ENCODE data around the gene DUT.

Gene DUT

DNA sequence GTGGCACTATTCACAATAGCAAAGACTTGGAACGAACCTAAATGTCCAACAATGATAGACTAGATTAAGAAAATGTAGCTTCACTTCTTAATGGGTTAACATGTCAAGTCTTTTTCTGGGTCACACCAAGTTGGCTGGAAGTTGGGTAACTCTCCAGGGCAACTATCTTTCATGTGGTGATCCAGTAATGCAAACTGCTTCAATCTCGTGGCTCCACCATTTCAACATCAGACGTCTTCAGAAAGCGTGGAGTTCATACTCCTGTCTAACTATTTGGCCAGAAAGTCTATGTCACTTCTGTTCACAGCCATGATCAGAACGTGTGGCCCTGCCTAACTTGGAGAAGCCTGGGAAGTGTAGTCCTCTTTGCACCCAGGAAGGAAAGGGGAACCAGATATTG is 32.2 kb downstream of the DUT start:
- Histone ChIP-seq H4K20me1 (ENCODE audit: insufficient read depth, low read length, poor library complexity, severe bottlenecking) (no peaks in the 10 kb centered on the region), H3K9ac (ENCODE audit: low read depth, low read length, poor library complexity, severe bottlenecking) (no peak overlapping the region), H3K4me2 (ENCODE audit: low read depth, low read length, poor library complexity, severe bottlenecking) (no peak overlapping the region), H3K27me3 (ENCODE audit: insufficient read depth, low read length, poor library complexity, severe bottlenecking) (no peaks in the 10 kb centered on the region), H3K9me3 (ENCODE audit: insufficient read depth, low read depth, low read length) (no peaks in the 10 kb centered on the region), H3K4me3 (ENCODE audit: low read length, poor library complexity, severe bottlenecking) (no peak overlapping the region), H3K4me1 (ENCODE audit: insufficient read depth, low read length, poor library complexity, severe bottlenecking) (peaks cover 7% of the 10 kb centered on the region), H3K79me2 (ENCODE audit: insufficient read depth, low read length) (no peaks in the 10 kb centered on the region), H3K36me3 (ENCODE audit: insufficient read depth, low read length) (no peaks in the 10 kb centered on the region), H3F3A (ENCODE audit: low read depth) (no peaks in the 10 kb centered on the region), H3K9me2 (replicated peaks; ENCODE audit: low read depth, low read length) (no peaks in the 10 kb centered on the region), H2AFZ (ENCODE audit: low read length) (no peak overlapping the region)
- TF ChIP-seq, protein P1, sequence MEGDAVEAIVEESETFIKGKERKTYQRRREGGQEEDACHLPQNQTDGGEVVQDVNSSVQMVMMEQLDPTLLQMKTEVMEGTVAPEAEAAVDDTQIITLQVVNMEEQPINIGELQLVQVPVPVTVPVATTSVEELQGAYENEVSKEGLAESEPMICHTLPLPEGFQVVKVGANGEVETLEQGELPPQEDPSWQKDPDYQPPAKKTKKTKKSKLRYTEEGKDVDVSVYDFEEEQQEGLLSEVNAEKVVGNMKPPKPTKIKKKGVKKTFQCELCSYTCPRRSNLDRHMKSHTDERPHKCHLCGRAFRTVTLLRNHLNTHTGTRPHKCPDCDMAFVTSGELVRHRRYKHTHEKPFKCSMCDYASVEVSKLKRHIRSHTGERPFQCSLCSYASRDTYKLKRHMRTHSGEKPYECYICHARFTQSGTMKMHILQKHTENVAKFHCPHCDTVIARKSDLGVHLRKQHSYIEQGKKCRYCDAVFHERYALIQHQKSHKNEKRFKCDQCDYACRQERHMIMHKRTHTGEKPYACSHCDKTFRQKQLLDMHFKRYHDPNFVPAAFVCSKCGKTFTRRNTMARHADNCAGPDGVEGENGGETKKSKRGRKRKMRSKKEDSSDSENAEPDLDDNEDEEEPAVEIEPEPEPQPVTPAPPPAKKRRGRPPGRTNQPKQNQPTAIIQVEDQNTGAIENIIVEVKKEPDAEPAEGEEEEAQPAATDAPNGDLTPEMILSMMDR (conservative IDR thresholded peaks at IDR 0.05; ENCODE audit: low read length), result no peak
- no peak for TF ChIP-seq EZH2phosphoT487 (IDR thresholded peaks at IDR 0.05; ENCODE audit: borderline replicate concordance)

DNA sequence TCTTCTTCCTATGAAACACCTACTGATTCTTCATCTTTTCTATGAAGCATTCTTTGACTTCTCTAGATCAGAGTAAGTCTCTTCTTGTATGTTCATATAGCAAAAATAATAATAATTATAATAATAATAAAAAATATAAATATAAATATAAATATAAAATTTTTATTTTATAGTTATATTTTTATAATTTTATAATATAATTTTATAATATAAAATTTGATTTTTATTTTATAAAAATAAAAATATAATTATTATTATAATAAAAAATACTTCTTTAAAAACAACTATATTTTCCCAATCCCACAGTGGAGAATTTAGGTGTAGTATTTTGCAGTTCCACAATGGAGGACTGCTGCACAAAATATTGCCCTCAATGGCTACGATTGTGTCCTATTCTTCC is 34.3 kb downstream of the DUT start:
- H3K79me2 ChIP-seq (ENCODE audit: insufficient read depth, low read length), result no peaks in the 10 kb centered on the region

DNA sequence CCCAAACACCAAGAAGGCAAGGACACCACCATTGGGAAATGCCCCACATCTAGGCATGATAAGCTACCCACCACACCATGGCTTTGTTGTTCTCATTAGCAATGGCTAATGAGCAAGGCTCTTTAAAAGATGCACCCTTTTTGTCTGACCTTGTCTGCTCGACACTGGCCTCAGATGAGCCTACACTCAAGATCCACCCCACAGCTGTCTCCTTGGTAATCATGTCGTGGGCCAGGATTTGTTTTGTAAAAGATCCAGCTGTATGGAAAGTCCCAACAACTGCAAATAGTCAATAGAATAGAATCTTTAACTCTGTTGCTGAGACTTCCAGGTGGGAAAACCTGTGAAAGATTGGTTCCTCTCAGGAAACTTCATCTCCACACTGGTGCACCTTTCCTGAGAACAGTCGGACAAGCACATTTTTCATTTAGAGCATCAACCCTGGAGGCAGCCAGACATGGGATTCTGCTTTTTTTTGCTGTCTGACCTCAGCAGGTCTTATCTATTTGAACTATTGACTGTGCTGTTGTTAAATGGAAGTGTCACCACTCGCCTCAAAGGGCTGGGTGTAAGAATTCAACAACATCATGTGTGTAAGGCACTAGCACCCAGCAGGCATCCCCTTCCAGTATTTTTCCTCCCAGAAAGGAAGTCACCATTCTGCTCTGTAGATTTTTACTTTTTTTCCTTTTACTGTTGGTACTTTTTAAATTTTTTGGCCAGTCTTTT is 35.5 kb downstream of the DUT start:
- H2AFZ ChIP-seq (ENCODE audit: low read length), result no peak overlapping the region

More for the DNA sequence above, 34.3 kb downstream of the DUT start:
- H3K9me3 ChIP-seq (ENCODE audit: insufficient read depth, low read depth, low read length), result no peaks in the 10 kb centered on the region
- no peak overlapping the region for H3K4me2 ChIP-seq (ENCODE audit: low read depth, low read length, poor library complexity, severe bottlenecking)
- H3K9ac ChIP-seq (ENCODE audit: low read depth, low read length, poor library complexity, severe bottlenecking), result no peak overlapping the region
- H3K4me3 ChIP-seq (ENCODE audit: low read length, poor library complexity, severe bottlenecking), result no peak overlapping the region
- H3K27me3 ChIP-seq (ENCODE audit: insufficient read depth, low read length, poor library complexity, severe bottlenecking), result no peaks in the 10 kb centered on the region
- H2AFZ ChIP-seq (ENCODE audit: low read length), result no peak overlapping the region
- H3K36me3 ChIP-seq (ENCODE audit: insufficient read depth, low read length), result no peaks in the 10 kb centered on the region
- no peaks in the 10 kb centered on the region for H4K20me1 ChIP-seq (ENCODE audit: insufficient read depth, low read length, poor library complexity, severe bottlenecking)
- no peak for TF ChIP-seq EZH2phosphoT487 (IDR thresholded peaks at IDR 0.05; ENCODE audit: borderline replicate concordance)
- TF ChIP-seq, protein P1 (conservative IDR thresholded peaks at IDR 0.05; ENCODE audit: low read length), result no peak
- H3F3A ChIP-seq (ENCODE audit: low read depth), result no peaks in the 10 kb centered on the region
- no peaks in the 10 kb centered on the region for H3K4me1 ChIP-seq (ENCODE audit: insufficient read depth, low read length, poor library complexity, severe bottlenecking)
- H3K9me2 ChIP-seq (replicated peaks; ENCODE audit: low read depth, low read length), result no peaks in the 10 kb centered on the region

More for the DNA sequence above, 35.5 kb downstream of the DUT start:
- Histone ChIP-seq H3K4me1 (ENCODE audit: insufficient read depth, low read length, poor library complexity, severe bottlenecking) (no peaks in the 10 kb centered on the region), H3K36me3 (ENCODE audit: insufficient read depth, low read length) (no peaks in the 10 kb centered on the region), H3K9me2 (replicated peaks; ENCODE audit: low read depth, low read length) (no peaks in the 10 kb centered on the region), H3K9ac (ENCODE audit: low read depth, low read length, poor library complexity, severe bottlenecking) (no peak overlapping the region), H3K79me2 (ENCODE audit: insufficient read depth, low read length) (no peaks in the 10 kb centered on the region), H3K4me2 (ENCODE audit: low read depth, low read length, poor library complexity, severe bottlenecking) (no peak overlapping the region), H3K4me3 (ENCODE audit: low read length, poor library complexity, severe bottlenecking) (no peak overlapping the region), H3K27me3 (ENCODE audit: insufficient read depth, low read length, poor library complexity, severe bottlenecking) (no peaks in the 10 kb centered on the region), H4K20me1 (ENCODE audit: insufficient read depth, low read length, poor library complexity, severe bottlenecking) (no peaks in the 10 kb centered on the region), H3F3A (ENCODE audit: low read depth) (no peaks in the 10 kb centered on the region), H3K9me3 (ENCODE audit: insufficient read depth, low read depth, low read length) (no peaks in the 10 kb centered on the region)
- no peak for TF ChIP-seq EZH2phosphoT487 (IDR thresholded peaks at IDR 0.05; ENCODE audit: borderline replicate concordance)
- TF ChIP-seq, protein P1 (conservative IDR thresholded peaks at IDR 0.05; ENCODE audit: low read length), result no peak

Measured in Loucy (cell line).